Gastroesophageal sphincter (tissue), 4 donors: ENCODE data around the gene SYT14. TPM values are rescaled to one million over a fixed set of nuclear protein-coding genes. Genes with fewer than 3 reads are reported as not detected.

Source experiments
- ATAC-seq: fragments of 150-250 bp; one replicate; pipeline ENCODE4 v1.9.1; 2016; ENCODE audit warnings: mild to moderate bottlenecking, moderate library complexity
- H3K27ac ChIP-seq, 4 donors: fragments of 200-600 bp; sonication (generic) in 3 of 4; 1 replicate in 3 of 4; 2 replicates in 1 of 4; pipeline ENCODE4 v1.5.1; 2016 to 2019
- H3K27me3 ChIP-seq: fragments of 200-600 bp; sonication (generic); one replicate; pipeline ENCODE4 v1.5.1; 2019
- H3K36me3 ChIP-seq, 2 donors: fragments of 200-600 bp; sonication (generic); one replicate each; pipeline ENCODE4 v1.5.1; 2019; ENCODE audit warnings: control low read depth in 1 of 2
- H3K4me1 ChIP-seq, 3 donors: fragments of 200-600 bp; sonication (generic); 1 replicate in 2 of 3; 2 replicates in 1 of 3; pipeline ENCODE4 v1.5.1; 2016 to 2019; ENCODE audit warnings: control low read depth in 2 of 3
- H3K4me3 ChIP-seq, 2 donors: fragments of 200-600 bp; sonication (generic); one replicate each; pipeline ENCODE4 v1.5.1; 2019; ENCODE audit warnings: mild to moderate bottlenecking in 1 of 2, moderate library complexity in 1 of 2
- H3K9me3 ChIP-seq, 3 donors: fragments of 200-600 bp; sonication (generic); one replicate each; pipeline ENCODE4 v1.5.1; 2017 to 2019; ENCODE audit warnings: control low read depth in 2 of 3
- CTCF ChIP-seq, 4 experiments: fragments of 200-600 bp in 2 of 4; fragments of 450-650 bp in 2 of 4; sonication (generic) in 1 of 4; IDR thresholded peaks; one replicate each; pipeline ENCODE4 v1.5.1; 2017 to 2019; ENCODE audit warnings: antibody characterized with exemption in 4 of 4, mild to moderate bottlenecking in 2 of 4, moderate library complexity in 2 of 4
- EP300 ChIP-seq: sonication (generic); formaldehyde crosslinking; IDR thresholded peaks from one replicate; pipeline ENCODE4 v1.6.1; 2017; ENCODE audit warnings: antibody characterized with exemption, mild to moderate bottlenecking
- POLR2A ChIP-seq, 2 donors: fragments of 450-650 bp; IDR thresholded peaks; one replicate each; pipeline ENCODE4 v1.6.1; 2017; ENCODE audit warnings: antibody characterized with exemption in 2 of 2, mild to moderate bottlenecking in 2 of 2, moderate library complexity in 1 of 2
- POLR2AphosphoS5 ChIP-seq: sonication (generic); formaldehyde crosslinking; IDR thresholded peaks from one replicate; pipeline ENCODE4 v1.6.1; 2017; ENCODE audit warnings: antibody characterized with exemption
- WGBS, 2 donors: methylation state at CpG; one replicate each; pipeline ENCODE4 v1.1.5; 2018; ENCODE audit warnings: low coverage in 1 of 2; 5-methylcytosine and 5-hydroxymethylcytosine counted together
- total RNA-seq, 4 donors: library from RNA; depleted of rRNA; stranded (reverse); fragments of >200 nt; gene quantifications; one replicate each; pipeline ENCODE4 v1.1.0, GENCODE V29; 2016

SYT14 gene
- total RNA-seq, 4 donors from 2014 or later = under 0.01 to 0.27 TPM; not detected in 2

DNA sequence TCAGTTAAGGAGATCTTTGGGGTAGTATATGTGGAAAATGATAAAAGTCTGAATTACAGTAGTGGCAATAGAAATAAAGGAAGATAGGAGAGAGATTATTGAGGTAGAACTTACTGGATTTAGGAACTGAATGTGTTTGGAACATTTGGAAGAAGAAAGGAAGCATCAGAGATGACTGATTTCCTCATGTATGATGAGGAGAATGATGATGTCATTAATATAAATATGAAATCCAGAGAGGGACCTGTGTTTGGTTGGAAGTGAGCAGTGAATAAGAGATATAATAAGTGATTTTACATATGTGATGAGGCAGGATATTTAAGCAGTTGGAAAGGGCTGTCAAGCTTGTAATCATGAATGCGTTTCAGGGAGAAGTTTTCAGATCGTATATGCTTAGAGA lies 86.3 kb downstream of the SYT14 start:
- 68 to 75% methylated on average over 2 of the region's 2 CpGs for WGBS, 2 donors
- Histone ChIP-seq H3K27me3 (no peaks in the 10 kb centered on the region), H3K9me3 (no peaks in the 10 kb centered on the region), H3K4me1 (no peaks in the 10 kb centered on the region), H3K27ac (no peak overlapping the region), H3K4me3 (no peak overlapping the region), H3K36me3 (no peaks in the 10 kb centered on the region)
- TF ChIP-seq POLR2A (IDR thresholded peaks at IDR 0.05) = no peak
- TF ChIP-seq CTCF (IDR thresholded peaks at IDR 0.05) = no peak
- no peak for TF ChIP-seq POLR2AphosphoS5
- no peak for TF ChIP-seq EP300
- no peak for ATAC-seq

- Histone ChIP-seq H3K36me3 (no peaks in the 10 kb centered on the region), H3K4me3 (no peak overlapping the region), H3K4me1 (no peaks in the 10 kb centered on the region), H3K9me3 (no peaks in the 10 kb centered on the region), H3K27me3 (no peaks in the 10 kb centered on the region), H3K27ac (no peak overlapping the region)
- WGBS, 2 donors = 49 to 71% methylated on average over 2 to 3 of the region's 3 CpGs
- no peak for ATAC-seq
- TF ChIP-seq POLR2AphosphoS5 (no peak), CTCF (IDR thresholded peaks at IDR 0.05) (no peak), POLR2A (IDR thresholded peaks at IDR 0.05) (no peak), EP300 (no peak)
Measured at GRCh38 chr1:210024996-210025395, 87.0 kb downstream of the SYT14 start.

DNA sequence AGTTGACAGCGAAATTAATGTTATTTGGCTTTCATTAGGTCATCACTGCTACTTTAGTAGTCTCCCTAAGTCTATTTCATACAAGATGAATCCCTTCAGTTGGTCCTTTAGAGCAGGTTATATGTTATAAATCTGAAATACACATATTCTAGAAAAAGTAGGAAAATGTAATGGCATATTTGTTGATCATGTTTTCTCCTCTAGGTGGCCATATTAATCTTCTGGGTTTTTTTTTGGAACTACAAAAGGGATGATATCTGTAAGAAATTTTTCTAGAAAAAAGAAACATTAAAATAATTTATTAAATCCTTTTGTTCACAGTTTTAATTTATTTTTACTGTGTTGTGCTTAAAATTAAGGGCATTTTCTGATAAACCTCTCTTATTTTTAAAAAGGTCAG lies 87.9 kb downstream of the SYT14 start:
- no peak for ATAC-seq
- TF ChIP-seq POLR2A (IDR thresholded peaks at IDR 0.05) (no peak), CTCF (IDR thresholded peaks at IDR 0.05) (no peak), POLR2AphosphoS5 (no peak)
- Histone ChIP-seq H3K27me3 (no peaks in the 10 kb centered on the region), H3K36me3 (no peaks in the 10 kb centered on the region), H3K27ac (no peak overlapping the region), H3K4me3 (no peak overlapping the region), H3K9me3 (peaks cover 0 to 9% (median 0%) of the 10 kb centered on the region in 3 donors), H3K4me1 (no peaks in the 10 kb centered on the region)
- WGBS, 2 donors = 67 to 71% methylated on average over 1 of the region's 1 CpG

GRCh38 chr1:210027994-210028393 lies 90.0 kb downstream of the SYT14 start:
- peaks cover 0 to 10% (median 0%) of the 10 kb centered on the region in 3 donors for H3K9me3 ChIP-seq
- TF ChIP-seq POLR2A (IDR thresholded peaks at IDR 0.05) = no peak
- no peak for TF ChIP-seq POLR2AphosphoS5
- no peak for TF ChIP-seq CTCF (IDR thresholded peaks at IDR 0.05)
- TF ChIP-seq EP300 = no peak
- no peak overlapping the region for H3K27ac ChIP-seq
- no peak for ATAC-seq
- no peaks in the 10 kb centered on the region for H3K27me3 ChIP-seq
- no peak overlapping the region for H3K4me3 ChIP-seq
- 78 to 92% methylated on average over 1 of the region's 1 CpG for WGBS, 2 donors
- no peaks in the 10 kb centered on the region for H3K36me3 ChIP-seq
- no peaks in the 10 kb centered on the region for H3K4me1 ChIP-seq

DNA sequence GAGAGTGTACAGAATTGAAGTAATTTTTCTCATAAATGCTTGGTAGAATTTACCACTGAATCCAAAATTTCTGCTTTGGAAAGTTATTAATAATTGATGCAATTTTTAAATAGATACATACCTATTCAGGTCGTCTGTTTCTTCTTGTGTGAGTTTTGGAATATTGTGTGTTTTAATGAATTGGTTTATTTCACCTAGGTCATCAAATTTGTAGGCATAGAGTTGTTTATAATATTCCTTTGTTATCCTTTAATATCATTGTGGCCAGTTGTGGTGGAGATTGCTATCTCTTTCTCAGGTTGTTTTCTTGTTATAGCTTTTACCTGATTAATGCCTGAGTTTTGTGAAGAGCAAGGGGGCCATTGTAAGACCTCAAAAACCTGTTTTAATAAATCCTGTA lies 93.5 kb downstream of the SYT14 start:
- ATAC-seq = no peak
- H3K9me3 ChIP-seq = peaks cover 0 to 10% (median 0%) of the 10 kb centered on the region in 3 donors

More for the DNA sequence above, 93.5 kb downstream of the SYT14 start:
- WGBS, 2 donors = 43 to 58% methylated on average over 1 of the region's 1 CpG
- Histone ChIP-seq H3K36me3 (no peaks in the 10 kb centered on the region), H3K4me1 (no peaks in the 10 kb centered on the region), H3K27me3 (no peaks in the 10 kb centered on the region), H3K27ac (no peak overlapping the region), H3K4me3 (no peak overlapping the region)
- TF ChIP-seq EP300 = no peak
- TF ChIP-seq CTCF (IDR thresholded peaks at IDR 0.05) = no peak
- no peak for TF ChIP-seq POLR2AphosphoS5
- no peak for TF ChIP-seq POLR2A (IDR thresholded peaks at IDR 0.05)
